ENCODE data around the gene KRT80.
"Not testable (repeated sequence)": the region's sequence is repeated elsewhere in the genome, so short reads cannot be mapped to it uniquely, and the experiment has no call there.

KRT80 gene

GRCh38 chr12:52191841-52192791 is at the start of gene KRT80:
Gene KRT80, minus strand, starts transcription at chr12:52192014. Its CDS starts 112 bp downstream, at chr12:52191902.
- no peak for DNase-seq

GRCh38 chr12:52241205-52241842 is 49.5 kb upstream of the KRT80 start:
- no peak for DNase-seq

GRCh38 chr12:52240247-52240646 is 48.4 kb upstream of the KRT80 start:
- DNase-seq, result not testable (repeated sequence)

GRCh38 chr12:52239767-52240166 is 48.0 kb upstream of the KRT80 start:
- DNase-seq, result no peak

GRCh38 chr12:52238916-52239646 is 47.3 kb upstream of the KRT80 start:
- DNase-seq, result no peak

GRCh38 chr12:52238207-52238840 is 46.5 kb upstream of the KRT80 start:
- DNase-seq, result no peak

GRCh38 chr12:52236386-52237050 is 44.7 kb upstream of the KRT80 start:
- no peak for DNase-seq

- DNase-seq, result no peak
These were observed 44.1 kb upstream of the KRT80 start for GRCh38 chr12:52235822-52236361.

- no peak for DNase-seq
These were observed 43.4 kb upstream of the KRT80 start for GRCh38 chr12:52235001-52235764.

GRCh38 chr12:52234223-52234810 is 42.5 kb upstream of the KRT80 start:
- no peak for DNase-seq

- DNase-seq, result no peak
These were observed 41.8 kb upstream of the KRT80 start for GRCh38 chr12:52233462-52234207.

- DNase-seq, result no peak
These were observed 41.1 kb upstream of the KRT80 start, which contains the start of gene KRT7 for GRCh38 chr12:52232674-52233461. Gene KRT7, plus strand, starts transcription at chr12:52233243. Its CDS starts 54 bp downstream, at chr12:52233297.

GRCh38 chr12:52232203-52232673 is 40.4 kb upstream of the KRT80 start:
- DNase-seq, result no peak

- DNase-seq, result no peak
These were observed 39.7 kb upstream of the KRT80 start for GRCh38 chr12:52231305-52232202.

- DNase-seq, result no peak
These were observed 38.8 kb upstream of the KRT80 start for GRCh38 chr12:52230364-52231281.

GRCh38 chr12:52229836-52230343 is 38.1 kb upstream of the KRT80 start:
- DNase-seq, result no peak
